K562 treated with DMSO at 1 percent for 4 hours (cell line): ENCODE results near the gene MCM6. TPM values are rescaled to one million over a fixed set of nuclear protein-coding genes. Genes with fewer than 3 reads are reported as not detected.

Source experiments
- total RNA-seq: library from RNA; unstranded; fragments of 300-600 nt; gene quantifications from 2 replicates; pipeline ENCODE4 v1.2.3, GENCODE V29; 2022; ENCODE audit not compliant: insufficient read depth

MCM6 gene
- 73.7 and 74.0 TPM in 2 replicates for total RNA-seq

DNA sequence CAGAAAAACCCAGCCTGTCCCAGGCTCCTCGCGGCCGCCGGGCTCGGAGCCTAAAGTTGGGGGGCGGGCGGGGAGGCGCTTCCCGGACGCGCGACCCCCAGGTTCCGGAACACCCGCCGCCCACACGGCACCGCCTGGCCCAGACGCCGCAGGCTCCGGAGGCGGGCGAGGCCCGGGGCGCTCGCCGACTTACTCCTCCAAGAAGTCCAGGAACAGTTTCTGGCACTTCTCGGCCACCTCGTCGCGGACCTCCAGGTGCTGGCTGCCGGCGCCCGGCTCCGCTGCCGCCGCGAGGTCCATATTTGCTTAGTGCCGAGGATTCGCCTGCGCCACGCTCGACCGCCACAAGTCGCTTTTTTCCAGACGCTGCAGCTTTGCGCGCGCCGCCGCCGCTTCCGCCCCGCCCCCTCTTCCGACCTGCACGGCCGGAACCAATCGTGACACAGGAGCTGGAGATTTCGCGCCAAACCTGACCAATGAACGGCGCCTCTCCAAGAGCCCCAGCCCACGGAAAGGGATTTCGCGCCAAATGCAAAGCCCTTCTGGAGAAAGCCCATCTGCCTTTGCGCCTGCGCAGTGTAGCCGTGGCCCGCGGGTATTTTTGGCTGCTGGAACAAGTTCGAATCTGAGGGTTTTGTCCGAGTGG lies at the start of gene MCM6:
MCM6 (minus strand) TSS at position 378 of the 646 bp plus-strand sequence; CDS start at position 300, 78 bp downstream.

DNA sequence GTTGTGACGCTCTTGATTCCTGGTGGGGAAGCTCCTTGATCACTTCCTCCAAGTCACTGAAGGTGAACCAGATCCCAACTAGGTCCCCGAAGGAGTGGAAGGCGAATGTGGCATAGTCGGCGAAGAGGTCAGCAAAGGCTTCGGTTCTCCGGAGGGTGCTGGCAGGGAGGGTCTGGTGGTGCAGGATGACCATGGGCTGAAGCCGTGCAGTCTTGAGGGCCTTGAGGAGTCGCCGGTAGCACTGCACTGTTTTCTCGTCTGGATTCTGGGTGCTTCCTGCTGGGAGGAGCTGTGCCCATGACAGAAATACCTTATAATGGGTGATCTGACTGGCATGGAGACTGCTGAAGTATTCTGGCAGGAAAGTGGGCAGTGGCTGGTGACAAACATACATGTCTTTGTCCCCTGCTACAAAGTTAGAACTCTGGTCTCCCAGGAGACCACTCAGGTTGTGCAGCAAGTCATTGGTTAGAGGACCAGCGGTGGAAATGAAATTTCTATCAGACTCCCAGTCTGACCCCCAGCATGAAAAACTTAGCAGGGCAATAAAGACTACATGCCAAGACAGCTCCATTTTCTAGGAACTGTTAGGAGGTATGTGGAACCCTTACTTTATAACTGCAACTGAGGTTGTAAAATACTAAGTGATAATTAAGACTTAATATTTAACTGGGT lies 39.5 kb downstream of the MCM6 start, which contains the start of gene LCT:
LCT (minus strand) TSS at position 589 of the 675 bp plus-strand sequence; CDS start at position 574, 15 bp downstream.

Other genes starting within 250 kb of the MCM6 start
- 34.0 and 40.6 TPM in 2 replicates for gene UBXN4, start 134.6 kb downstream of the MCM6 start, total RNA-seq
- 0.11 and 0.47 TPM in 2 replicates for gene LCT, start 39.3 kb downstream of the MCM6 start, total RNA-seq
- 49.4 and 49.8 TPM in 2 replicates for gene DARS1, start 109.2 kb upstream of the MCM6 start, total RNA-seq
- not detected in 2 replicates for gene CXCR4, start 241.7 kb upstream of the MCM6 start, total RNA-seq